HL-60/S4 (cell line): ENCODE data around the gene NES.

Experiments used
- in situ Hi-C: fragments of 300-500 bp; cut with MboI; formaldehyde crosslinking; loops from 2 replicates; pipeline ENCODE4 v1.14.3; 2022; ENCODE audit warnings: low sequenced_read_pairs

NES gene

DNA sequence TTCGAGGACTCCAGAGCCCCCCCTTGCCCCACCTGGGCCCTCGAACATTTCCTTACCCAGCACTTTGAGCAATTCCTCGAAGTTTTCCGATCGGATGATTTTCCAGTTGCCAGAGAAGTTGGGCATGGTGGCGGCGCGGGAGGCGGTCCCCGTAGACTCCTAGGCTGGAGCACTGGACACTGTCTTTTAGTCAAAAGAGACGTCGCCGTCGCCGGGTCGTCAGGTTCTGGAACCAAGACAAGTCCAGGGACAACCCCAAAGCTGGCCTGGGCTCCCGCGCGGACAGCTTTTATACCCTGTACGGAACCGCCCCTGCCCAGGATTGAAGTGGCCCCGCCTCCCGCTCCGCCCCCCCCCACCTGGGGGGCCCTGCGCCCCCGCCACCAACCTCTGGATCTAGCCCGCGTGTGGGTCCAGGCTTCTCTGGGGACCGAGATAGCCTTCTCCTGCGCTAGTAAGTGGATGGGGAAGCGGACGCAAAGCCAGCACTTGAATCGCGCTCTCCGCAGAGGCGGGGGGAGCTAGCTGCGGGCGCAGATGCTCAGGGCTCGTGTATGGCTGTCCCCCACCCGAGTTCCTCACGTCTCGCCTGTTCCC, 28.2 kb upstream of the NES start, which contains the start of gene CRABP2:
TSS of gene CRABP2 (minus strand) at position 263 of the 597 bp plus-strand sequence. CDS start at position 126, 137 bp downstream.
- in situ Hi-C loops, result no loop called here

- in situ Hi-C loops, result no loop called here
Measured at GRCh38 chr1:156704930-156705320, 27.7 kb upstream of the NES start.

DNA sequence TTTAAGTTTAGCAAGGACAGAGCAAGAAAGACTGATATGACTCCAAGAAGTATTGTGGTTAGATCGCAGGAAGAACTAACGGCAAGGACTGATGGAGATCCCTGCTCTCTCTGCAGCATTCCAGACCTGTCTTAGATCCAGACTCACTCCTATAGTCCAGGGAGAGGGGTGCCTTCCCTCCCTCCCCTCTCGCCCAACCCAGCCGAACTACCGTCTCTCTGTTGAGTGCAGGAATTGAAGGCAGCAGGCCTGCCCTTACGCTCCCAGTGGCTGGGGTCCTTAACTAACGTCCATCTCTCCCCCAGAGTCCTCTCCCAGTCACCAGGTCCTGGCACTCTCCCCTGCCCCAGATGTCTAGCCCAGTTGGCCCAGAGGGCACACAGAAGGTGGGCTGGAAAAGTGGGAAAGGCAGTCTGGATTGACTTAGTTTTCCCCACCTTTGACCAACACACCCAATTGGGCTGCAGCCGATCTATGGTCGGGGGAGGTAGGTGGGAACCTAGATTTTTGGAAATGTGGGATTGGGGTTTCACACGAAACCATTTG, 27.0 kb upstream of the NES start:
- in situ Hi-C loops, result no loop called here

- in situ Hi-C loops, result no loop called here
Measured at GRCh38 chr1:156703741-156704140, 26.5 kb upstream of the NES start.

DNA sequence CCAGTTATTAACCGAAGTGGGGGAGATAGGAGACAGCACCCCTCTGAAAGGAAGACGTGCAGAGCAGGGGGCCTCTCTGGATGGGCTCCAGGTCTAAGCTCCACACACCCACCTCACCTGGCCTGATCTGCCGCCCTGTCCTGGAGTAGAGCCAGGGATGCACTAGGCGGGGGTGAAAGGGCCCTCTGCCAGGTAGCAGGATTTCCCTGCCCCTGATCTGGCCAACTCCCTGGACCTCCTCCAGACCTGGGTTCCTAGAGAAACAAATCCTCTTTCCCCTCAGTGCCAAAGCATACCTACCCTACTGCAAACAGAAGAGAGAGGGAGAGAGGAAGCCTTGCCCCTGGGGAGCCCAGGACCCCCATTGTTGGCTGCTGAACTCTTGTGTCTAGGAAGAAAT, 26.1 kb upstream of the NES start:
- in situ Hi-C loops, result no loop called here

- in situ Hi-C loops, result no loop called here
Measured at GRCh38 chr1:156700736-156701531, 23.7 kb upstream of the NES start.

GRCh38 chr1:156698995-156699394, 21.8 kb upstream of the NES start:
- in situ Hi-C loops, result no loop called here

DNA sequence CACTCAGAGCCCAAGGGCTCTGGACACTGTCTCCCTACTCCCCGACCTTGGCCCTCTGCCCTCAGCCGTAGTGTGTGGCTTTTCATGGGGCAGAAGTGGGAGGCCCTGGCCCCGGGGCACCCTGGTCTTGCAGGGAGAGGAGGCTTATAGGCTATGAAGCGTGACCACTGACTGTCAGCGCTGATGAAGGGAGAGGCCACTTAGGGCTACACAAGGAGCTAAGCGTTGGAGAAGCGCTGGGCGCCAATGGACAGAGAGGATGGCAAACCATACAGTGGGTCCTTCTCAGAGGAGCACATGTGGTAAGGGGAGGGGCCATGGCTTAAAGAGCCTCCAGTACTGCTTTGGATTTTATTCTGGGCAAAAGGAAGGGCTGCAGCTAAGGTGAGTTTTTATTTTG, 20.3 kb upstream of the NES start:
- in situ Hi-C loops, result no loop called here

GRCh38 chr1:156696755-156697154, 19.5 kb upstream of the NES start:
- in situ Hi-C loops, result no loop called here

DNA sequence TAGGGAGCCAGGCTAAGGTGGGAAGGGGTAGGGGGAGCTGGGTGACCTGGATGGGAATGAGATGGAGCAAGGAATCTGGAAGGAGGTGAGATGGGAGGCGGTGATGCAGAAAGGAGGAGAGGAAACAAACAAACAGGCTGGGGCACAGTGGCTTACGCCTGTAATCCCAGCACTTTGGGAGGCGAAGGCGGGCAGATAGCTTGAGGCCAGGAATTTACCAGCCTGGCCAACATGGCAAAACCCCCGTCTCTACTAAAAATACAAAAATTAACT, 17.4 kb upstream of the NES start:
- in situ Hi-C loops, result no loop called here

DNA sequence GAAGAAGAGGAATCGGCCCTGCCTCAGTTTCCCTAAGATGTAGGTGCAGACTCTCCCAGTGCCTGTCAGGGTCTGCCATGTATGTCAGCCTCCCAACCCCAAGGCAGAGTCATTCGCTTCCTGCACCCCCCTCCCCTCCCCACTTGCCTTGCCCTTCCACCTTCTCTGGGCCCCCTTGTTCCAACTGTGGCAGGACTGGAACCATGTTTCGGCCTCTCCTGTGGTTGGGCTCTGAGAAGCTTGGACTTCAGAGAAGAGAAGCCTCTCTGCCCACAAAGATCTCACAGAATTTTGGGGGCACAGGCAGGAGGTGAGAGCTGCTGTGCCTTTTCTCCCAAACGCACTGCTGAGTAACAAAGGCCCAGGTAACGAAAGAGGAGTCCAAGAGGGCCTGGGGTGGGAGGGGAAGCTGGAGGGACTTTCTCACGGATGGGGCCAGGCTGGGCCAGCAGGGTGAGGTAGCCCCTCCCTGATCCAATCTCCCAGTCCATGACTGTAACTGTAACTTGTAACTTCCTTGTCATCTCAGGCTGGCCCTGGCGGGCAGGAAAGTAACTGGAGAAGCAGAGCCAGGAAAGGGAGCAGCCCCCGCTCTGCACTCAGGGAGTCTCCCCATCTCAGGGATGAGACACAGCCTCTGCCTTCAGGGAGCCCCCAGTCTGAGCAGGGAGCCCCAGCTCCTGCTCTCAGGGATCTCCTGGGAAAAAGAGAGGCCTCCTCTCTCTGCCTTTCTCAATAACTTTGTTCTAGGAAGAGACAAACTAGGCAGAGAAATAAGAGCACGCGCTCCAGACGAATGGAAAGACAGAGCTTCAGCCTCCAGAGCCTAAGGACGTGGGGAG, 16.9 kb upstream of the NES start:
- in situ Hi-C loops, result no loop called here

DNA sequence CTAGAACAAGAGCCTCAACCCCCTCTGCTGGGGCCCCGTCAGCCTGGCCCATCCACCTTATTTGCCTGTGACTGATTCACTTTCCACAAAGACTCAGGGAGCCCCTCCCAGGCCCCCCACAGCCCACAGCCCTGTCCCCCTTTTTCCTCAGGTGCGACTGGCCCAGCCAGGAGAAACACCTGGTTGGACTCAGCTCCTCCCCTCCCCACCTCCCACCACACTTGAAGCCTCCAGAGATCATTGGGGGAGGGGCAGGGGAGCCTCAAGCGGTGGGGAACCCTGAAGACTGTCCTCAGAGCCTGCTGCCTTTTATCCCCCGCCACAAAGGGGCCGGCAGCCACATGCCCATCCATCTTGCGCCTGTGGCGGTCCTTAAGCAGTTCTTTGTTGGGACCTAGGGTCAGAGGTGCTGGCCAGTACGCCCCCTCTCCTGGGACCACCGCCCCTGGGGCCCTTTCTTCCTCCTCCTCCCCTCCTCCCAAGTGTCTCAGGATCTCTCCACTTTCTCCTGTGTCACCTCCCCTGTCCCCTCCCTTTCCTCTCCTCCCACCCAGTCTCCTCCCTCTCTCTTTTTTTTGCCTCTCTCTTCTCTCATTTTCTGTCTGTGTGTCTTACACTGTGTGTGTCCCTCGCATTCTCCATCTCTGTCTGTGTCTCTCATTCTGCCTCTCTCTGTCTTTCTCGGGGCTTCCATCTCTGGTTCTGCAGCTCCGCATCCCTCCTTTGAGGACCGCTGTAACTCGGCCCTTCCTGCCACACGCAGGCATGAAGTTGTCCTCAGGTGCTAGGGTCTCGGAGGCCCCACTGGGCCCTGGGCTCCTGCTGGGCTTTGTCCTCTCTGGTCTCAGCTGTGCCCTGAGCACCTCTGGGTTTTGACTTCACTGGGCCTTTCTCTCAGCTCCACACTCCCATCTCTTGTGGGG, 16.0 kb upstream of the NES start:
- in situ Hi-C loops, result no loop called here

GRCh38 chr1:156692441-156692924, 15.3 kb upstream of the NES start:
- in situ Hi-C loops, result no loop called here

DNA sequence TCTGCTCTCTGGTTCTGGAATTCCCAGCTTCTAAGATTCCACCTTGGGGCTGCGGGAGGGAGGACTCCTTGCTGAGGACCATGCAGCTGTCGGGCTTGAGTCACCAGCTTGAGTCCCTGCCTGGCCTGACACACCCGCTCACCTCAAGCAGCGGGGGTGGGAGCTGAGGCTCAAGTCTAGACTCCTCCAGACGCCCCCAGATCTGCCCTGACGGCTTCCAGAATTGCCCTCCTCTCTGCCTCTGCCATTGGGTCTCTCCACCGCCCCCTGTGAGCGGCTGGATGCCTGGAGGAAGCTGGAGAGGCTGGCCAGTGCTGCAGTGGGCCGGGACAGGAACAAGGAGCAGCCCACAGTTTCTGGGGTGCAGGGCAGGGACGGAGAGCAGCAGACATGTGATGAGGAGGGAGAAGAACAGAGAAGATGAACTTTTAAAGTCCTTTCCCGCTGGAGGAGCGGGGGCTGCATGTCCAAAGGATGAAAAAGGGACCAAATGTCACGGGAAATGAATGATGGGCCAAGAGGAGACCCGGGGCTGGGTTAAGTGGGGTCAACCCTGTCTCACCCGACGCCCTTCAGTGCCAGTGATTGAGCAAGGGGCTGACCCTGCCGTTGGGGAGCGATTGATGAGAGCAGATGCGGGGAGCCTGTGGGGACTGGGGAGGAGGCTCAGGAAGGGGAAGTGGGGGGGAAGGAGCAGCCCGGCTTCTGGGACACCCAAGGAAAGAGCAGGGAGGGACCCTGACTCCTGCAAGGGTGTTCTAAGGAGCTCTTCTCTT, 14.6 kb upstream of the NES start:
- in situ Hi-C loops, result no loop called here

- in situ Hi-C loops, result no loop called here
Measured at GRCh38 chr1:156691191-156691590, 14.0 kb upstream of the NES start.

- in situ Hi-C loops, result no loop called here
Measured at GRCh38 chr1:156690675-156691036, 13.4 kb upstream of the NES start.

- in situ Hi-C loops, result no loop called here
Measured at GRCh38 chr1:156689953-156690674, 12.9 kb upstream of the NES start.

DNA sequence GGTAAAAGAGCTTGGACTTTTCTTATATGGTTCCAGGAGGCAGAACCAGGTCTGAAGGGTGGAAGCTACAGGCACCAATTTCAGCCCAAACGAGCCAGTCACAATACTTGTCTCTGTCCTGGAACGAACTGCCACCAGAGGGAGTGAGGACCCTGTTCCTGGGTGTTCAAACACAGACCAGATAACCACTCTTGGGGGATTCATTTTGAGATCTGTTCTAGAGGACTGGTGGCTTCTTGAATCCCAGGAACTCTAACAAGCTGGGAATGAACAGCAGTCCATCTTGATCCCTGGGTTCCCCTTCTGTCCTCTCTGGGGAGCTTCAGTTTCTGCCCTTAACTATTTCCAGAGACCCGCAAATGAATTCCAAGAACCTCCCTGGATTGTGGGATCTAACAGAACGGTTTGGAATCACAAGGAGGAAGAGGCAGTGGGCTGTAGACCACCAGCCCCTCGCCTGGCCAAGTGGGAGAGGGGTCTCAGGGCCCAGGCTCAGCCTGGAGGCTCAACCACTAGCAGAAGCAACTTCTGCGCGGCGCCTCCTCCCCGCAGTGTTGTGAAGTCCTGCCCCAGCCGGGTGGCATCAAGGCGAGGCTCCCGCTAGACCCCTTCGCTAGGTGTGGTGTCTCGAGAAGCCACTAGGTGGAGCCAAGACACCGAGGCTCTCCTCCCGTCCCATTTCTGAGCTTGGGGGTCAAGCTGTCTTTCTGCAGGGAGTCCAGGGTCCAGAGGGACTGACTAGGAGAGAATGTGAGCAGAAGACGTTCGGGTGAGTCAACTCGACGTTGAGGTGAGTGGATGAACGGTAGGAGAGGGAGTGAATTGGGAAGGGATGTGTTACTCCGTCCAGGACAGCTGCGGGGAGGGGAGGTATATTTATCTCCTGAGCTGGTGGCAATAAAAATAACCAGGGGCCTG, 12.1 kb upstream of the NES start:
- in situ Hi-C loops, result no loop called here
